ENCODE measurements around the gene SLC13A4.

GRCh38 chr7:135706038-135706742 is 21.8 kb downstream of the SLC13A4 start:
- no peak for TF ChIP-seq CTCF (IDR thresholded peaks at IDR 0.05; ENCODE audit: insufficient read depth, low read depth, low read length)
- TF ChIP-seq EZH2 (IDR thresholded peaks at IDR 0.05; ENCODE audit: insufficient read depth, low read length) = no peak

Measured in astrocyte (in vitro differentiated cells and primary cell).